SK-N-MC (cell line): ENCODE results near the gene ANP32E.

ENCODE experiments used
- EZH2 ChIP-seq: fragments of 200-600 bp; sonication (generic); IDR thresholded peaks from one replicate; pipeline ENCODE4 v1.6.1; 2017; ENCODE audit warnings: antibody characterized with exemption
- POLR2AphosphoS5 ChIP-seq: IDR thresholded peaks from 2 replicates; pipeline ENCODE4 v1.6.1; 2012; ENCODE audit warnings: mild to moderate bottlenecking, low read depth, low read length, borderline replicate concordance

GRCh38 chr1:150257624-150258585 is 22.0 kb upstream of the ANP32E start, which contains the start of gene CA14:
- TF ChIP-seq POLR2AphosphoS5, result no peak
- no peak for TF ChIP-seq EZH2
